ENCODE results near the gene KRTAP9-6. TPM values are rescaled to one million over a fixed set of nuclear protein-coding genes. Genes with fewer than 3 reads are reported as not detected.
"Not testable (repeated sequence)": the region's sequence is repeated elsewhere in the genome, so short reads cannot be mapped to it uniquely, and the experiment has no call there.

The KRTAP9-6 gene
- total RNA-seq, 4 donors from 2014 or later, result not detected

DNA sequence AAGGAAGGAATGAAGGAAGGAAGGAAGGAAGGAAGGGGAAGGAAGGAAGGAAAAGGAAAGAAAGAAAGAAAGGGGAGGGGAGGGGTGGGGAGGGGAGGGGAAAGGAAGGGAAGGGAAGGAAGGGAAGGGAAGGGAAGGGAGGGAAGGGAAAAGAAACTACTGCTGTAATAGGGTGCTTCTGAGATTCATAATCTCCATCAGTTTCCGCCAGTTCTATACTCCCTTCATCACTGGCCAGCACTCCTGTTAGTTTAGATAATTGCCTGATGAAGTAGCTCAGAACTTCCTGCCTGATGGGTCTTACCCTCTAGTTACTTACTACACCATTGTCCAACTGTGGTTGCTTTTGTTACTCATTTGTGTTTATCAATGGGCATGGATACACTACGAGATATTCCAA, 2.0 kb upstream of the KRTAP9-6 start:
- H3K36me3 ChIP-seq, result no peaks in the 10 kb centered on the region
- no peak overlapping the region for H3K4me3 ChIP-seq
- H3K27me3 ChIP-seq, result peaks cover 21% of the 10 kb centered on the region
- no peak overlapping the region for H3K27ac ChIP-seq
- no peak for ATAC-seq
- H3K9me3 ChIP-seq, result no peaks in the 10 kb centered on the region
- TF ChIP-seq POLR2AphosphoS5 (IDR thresholded peaks at IDR 0.05), result no peak
- TF ChIP-seq, protein P1, sequence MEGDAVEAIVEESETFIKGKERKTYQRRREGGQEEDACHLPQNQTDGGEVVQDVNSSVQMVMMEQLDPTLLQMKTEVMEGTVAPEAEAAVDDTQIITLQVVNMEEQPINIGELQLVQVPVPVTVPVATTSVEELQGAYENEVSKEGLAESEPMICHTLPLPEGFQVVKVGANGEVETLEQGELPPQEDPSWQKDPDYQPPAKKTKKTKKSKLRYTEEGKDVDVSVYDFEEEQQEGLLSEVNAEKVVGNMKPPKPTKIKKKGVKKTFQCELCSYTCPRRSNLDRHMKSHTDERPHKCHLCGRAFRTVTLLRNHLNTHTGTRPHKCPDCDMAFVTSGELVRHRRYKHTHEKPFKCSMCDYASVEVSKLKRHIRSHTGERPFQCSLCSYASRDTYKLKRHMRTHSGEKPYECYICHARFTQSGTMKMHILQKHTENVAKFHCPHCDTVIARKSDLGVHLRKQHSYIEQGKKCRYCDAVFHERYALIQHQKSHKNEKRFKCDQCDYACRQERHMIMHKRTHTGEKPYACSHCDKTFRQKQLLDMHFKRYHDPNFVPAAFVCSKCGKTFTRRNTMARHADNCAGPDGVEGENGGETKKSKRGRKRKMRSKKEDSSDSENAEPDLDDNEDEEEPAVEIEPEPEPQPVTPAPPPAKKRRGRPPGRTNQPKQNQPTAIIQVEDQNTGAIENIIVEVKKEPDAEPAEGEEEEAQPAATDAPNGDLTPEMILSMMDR (IDR thresholded peaks at IDR 0.05), result no peak
- TF ChIP-seq EP300 (IDR thresholded peaks at IDR 0.05), result no peak
- no peak for TF ChIP-seq POLR2A (IDR thresholded peaks at IDR 0.05)
- 54 to 58% methylated on average over 2 of the region's 2 CpGs for WGBS, 2 donors (ENCODE audit: low coverage in 1 of 2)
- no peaks in the 10 kb centered on the region for H3K4me1 ChIP-seq

DNA sequence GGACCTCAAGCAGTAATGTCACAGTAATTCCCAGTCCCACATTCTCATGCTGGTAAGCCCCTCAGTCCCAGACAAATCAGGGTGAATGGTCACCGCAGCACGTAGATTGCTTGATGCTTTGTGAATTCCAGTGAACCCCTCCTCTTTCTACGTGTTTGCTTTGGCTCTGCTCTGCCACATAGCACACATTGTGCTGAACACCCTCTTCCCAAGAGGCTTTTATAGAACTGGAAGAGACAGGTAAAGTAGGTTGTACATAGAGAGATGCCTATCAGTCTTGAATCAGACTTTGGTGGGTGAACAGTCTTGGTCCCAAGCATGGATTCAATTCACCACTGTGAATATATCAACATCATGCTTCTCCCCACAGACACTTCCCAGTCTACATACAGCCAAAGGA, 579 bp upstream of the KRTAP9-6 start:
- ATAC-seq, result no peak
- 81 to 88% methylated on average over 1 to 3 of the region's 3 CpGs for WGBS, 2 donors (ENCODE audit: low coverage in 1 of 2)
- no peak overlapping the region for H3K4me3 ChIP-seq
- no peaks in the 10 kb centered on the region for H3K4me1 ChIP-seq
- H3K9me3 ChIP-seq, result no peaks in the 10 kb centered on the region
- TF ChIP-seq, protein P1 (IDR thresholded peaks at IDR 0.05), result no peak
- no peak for TF ChIP-seq EP300 (IDR thresholded peaks at IDR 0.05)
- peaks cover 10% of the 10 kb centered on the region for H3K27me3 ChIP-seq
- no peak overlapping the region for H3K27ac ChIP-seq
- H3K36me3 ChIP-seq, result no peaks in the 10 kb centered on the region

DNA sequence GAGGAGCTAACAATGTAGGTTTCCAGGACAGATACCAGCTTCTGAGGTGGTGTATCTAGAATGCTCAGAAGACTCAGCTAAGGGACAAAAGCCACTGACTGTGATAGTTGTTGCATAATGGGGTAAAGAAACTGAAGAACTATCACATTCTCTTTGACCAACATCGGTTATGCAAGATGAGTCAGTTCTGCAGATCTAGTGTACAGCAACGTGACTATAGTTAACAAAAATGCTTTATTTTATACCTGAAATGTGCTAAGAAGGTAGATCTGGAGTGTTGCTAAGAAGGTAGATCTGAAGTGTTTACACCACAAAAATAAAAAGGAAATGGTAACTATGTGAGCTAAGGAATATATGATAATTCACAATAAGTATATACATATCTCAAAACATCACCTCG, 2.5 kb downstream of the KRTAP9-6 start:
- H3K36me3 ChIP-seq, result no peaks in the 10 kb centered on the region
- TF ChIP-seq POLR2A (IDR thresholded peaks at IDR 0.05) (no peak), EP300 (IDR thresholded peaks at IDR 0.05) (no peak), POLR2AphosphoS5 (IDR thresholded peaks at IDR 0.05) (no peak)
- TF ChIP-seq, protein P1 (IDR thresholded peaks at IDR 0.05), result no peak
- no peak overlapping the region for H3K27ac ChIP-seq
- ATAC-seq, result no peak
- 80% methylated on average over 1 of the region's 3 CpGs; no CpG with 5 or more reads in 1 of the 2 donors for WGBS, 2 donors (ENCODE audit: low coverage in 1 of 2)
- H3K27me3 ChIP-seq, result peaks cover 10% of the 10 kb centered on the region
- no peaks in the 10 kb centered on the region for H3K9me3 ChIP-seq
- H3K4me1 ChIP-seq, result no peaks in the 10 kb centered on the region
- H3K4me3 ChIP-seq, result no peak overlapping the region

DNA sequence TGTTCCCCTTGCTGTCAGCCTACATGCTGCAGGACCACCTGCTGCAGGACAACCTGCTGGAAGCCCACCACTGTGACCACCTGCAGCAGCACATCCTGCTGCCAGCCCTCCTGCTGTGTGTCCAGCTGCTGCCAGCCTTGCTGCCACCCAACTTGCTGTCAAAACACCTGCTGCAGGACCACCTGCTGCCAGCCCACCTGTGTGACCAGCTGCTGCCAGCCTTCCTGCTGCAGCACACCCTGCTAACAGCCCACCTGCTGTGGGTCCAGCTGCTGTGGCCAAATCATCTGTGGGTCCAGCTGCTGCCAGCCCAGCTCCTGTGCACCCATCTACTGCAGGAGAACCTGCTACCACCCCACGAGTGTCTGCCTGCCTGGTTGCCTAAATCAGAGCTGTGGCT, 6.1 kb downstream of the KRTAP9-6 start:
- not testable (repeated sequence) for H3K4me3 ChIP-seq, H3K4me1 ChIP-seq, H3K27ac ChIP-seq, ATAC-seq, H3K9me3 ChIP-seq, H3K36me3 ChIP-seq, H3K27me3 ChIP-seq
- no CpG with 5 or more reads among the region's 1 CpG for WGBS, 2 donors (ENCODE audit: low coverage in 1 of 2)

DNA sequence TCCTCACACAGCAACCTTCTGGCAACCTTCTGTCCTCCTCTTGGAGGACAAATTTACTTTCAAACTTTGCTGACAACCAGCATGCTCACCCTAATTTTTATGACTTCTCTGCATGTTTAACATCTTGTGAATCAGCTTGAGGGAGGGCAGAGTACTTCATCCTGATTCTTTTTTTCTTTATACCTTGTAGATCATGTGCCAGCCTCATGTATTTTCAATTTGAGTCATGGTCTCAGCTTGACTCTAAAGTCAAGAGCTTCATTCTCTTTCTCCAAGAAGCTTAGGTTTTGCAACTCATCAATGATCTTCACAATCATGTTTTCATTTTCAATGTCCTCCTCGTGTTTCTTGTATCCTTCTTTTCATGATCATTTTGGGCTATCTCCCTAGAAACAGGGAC, 6.7 kb downstream of the KRTAP9-6 start:
- Histone ChIP-seq H3K27ac (no peak overlapping the region), H3K4me1 (no peaks in the 10 kb centered on the region), H3K4me3 (no peak overlapping the region), H3K36me3 (no peaks in the 10 kb centered on the region), H3K9me3 (no peaks in the 10 kb centered on the region), H3K27me3 (peaks cover 5% of the 10 kb centered on the region)
- no peak for TF ChIP-seq POLR2AphosphoS5 (IDR thresholded peaks at IDR 0.05)
- no peak for TF ChIP-seq EP300 (IDR thresholded peaks at IDR 0.05)
- TF ChIP-seq POLR2A (IDR thresholded peaks at IDR 0.05), result no peak
- TF ChIP-seq, protein P1 (IDR thresholded peaks at IDR 0.05), result no peak
- no CpG with 5 or more reads among the region's 1 CpG for WGBS, 2 donors (ENCODE audit: low coverage in 1 of 2)
- ATAC-seq, result no peak

DNA sequence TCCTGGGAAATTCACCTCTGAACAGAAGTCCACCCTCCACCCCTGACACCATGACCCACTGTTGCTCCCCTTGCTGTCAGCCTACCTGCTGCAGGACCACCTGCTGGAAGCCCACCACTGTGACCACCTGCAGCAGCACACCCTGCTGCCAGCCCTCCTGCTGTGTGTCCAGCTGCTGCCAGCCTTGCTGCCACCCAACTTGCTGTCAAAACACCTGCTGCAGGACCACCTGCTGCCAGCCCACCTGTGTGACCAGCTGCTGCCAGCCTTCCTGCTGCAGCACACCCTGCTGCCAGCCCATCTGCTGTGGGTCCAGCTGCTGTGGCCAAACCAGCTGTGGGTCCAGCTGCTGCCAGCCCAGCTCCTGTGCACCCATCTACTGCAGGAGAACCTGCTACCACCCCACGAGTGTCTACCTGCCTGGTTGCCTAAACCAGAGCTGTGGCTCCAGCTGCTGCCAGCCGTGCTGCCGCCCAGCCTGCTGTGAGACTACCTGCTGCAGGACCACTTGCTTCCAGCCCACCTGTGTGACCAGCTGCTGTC, 10.5 kb downstream of the KRTAP9-6 start, which contains the start of gene KRTAP9-7:
KRTAP9-7 (plus strand) TSS at position 51 of the 543 bp plus-strand sequence; CDS start at position 51, 0 bp downstream.
- H3K4me1 ChIP-seq, H3K4me3 ChIP-seq, H3K9me3 ChIP-seq, ATAC-seq, H3K36me3 ChIP-seq, H3K27ac ChIP-seq: not testable (repeated sequence)
- peaks cover 10% of the 10 kb centered on the region for H3K27me3 ChIP-seq
- WGBS, 2 donors (ENCODE audit: low coverage in 1 of 2), result no CpG with 5 or more reads among the region's 3 CpGs
